GM19397 (cell line): ENCODE data around the gene SPDYE3.

ENCODE experiments used
- ATAC-seq: cut with Tn5 transposase; IDR thresholded peaks from one replicate; pipeline ENCODE4 v1.9.1; 2021; ENCODE audit warnings: mild to moderate bottlenecking, moderate library complexity; ENCODE audit not compliant: unreplicated experiment

Gene SPDYE3

GRCh38 chr7:100369105-100369504 is 61.6 kb downstream of the SPDYE3 start:
- peak; percentile 61 for ATAC-seq

- ATAC-seq: no peak
Observed at GRCh38 chr7:100370303-100370702, 62.8 kb downstream of the SPDYE3 start.

DNA sequence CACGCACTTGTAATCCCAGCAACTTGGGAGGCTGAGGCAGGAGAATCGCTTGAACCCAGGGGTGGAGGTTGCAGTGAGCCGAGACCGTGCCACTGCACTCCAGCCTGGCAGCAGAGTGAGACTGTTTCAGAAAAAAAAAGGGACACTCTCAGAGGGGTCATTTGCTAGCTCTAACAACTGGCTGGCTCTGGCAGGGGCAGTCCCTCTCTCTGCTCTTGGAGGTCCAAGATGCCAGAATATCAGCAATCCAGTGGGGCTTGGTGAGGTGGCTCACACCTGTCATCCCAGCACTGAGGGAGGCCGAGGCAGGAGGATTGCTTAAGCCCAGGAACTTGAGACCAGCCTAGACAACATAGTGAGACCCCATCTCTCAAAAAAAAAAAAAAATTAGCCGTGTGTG is 63.2 kb downstream of the SPDYE3 start:
- ATAC-seq: no peak

GRCh38 chr7:100371561-100372171 is 64.2 kb downstream of the SPDYE3 start:
- no peak for ATAC-seq
